DOHH2 (cell line): ENCODE measurements around the gene GOLM1.

Experiments
- EZH2phosphoT487 ChIP-seq: fragments of 200-600 bp; sonication (generic); IDR thresholded peaks from 2 replicates; pipeline ENCODE4 v1.6.1; 2017; ENCODE audit warnings: borderline replicate concordance, mild to moderate bottlenecking, antibody characterized with exemption, low read length, moderate library complexity, mixed read lengths
- TF ChIP-seq, protein P1 (sequence below): fragments of 200-600 bp; sonication (generic); IDR thresholded peaks from one replicate; pipeline ENCODE4 v1.5.1; 2014; ENCODE audit warnings: antibody characterized with exemption, mild to moderate bottlenecking, low read depth, low read length; ENCODE audit not compliant: poor library complexity, severe bottlenecking

GRCh38 chr9:86126998-86127972 lies 27.9 kb upstream of the GOLM1 start:
- TF ChIP-seq, protein P1, sequence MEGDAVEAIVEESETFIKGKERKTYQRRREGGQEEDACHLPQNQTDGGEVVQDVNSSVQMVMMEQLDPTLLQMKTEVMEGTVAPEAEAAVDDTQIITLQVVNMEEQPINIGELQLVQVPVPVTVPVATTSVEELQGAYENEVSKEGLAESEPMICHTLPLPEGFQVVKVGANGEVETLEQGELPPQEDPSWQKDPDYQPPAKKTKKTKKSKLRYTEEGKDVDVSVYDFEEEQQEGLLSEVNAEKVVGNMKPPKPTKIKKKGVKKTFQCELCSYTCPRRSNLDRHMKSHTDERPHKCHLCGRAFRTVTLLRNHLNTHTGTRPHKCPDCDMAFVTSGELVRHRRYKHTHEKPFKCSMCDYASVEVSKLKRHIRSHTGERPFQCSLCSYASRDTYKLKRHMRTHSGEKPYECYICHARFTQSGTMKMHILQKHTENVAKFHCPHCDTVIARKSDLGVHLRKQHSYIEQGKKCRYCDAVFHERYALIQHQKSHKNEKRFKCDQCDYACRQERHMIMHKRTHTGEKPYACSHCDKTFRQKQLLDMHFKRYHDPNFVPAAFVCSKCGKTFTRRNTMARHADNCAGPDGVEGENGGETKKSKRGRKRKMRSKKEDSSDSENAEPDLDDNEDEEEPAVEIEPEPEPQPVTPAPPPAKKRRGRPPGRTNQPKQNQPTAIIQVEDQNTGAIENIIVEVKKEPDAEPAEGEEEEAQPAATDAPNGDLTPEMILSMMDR: no peak
- no peak for TF ChIP-seq EZH2phosphoT487
